ENCODE measurements around the gene SPSB3.

SPSB3 gene

DNA sequence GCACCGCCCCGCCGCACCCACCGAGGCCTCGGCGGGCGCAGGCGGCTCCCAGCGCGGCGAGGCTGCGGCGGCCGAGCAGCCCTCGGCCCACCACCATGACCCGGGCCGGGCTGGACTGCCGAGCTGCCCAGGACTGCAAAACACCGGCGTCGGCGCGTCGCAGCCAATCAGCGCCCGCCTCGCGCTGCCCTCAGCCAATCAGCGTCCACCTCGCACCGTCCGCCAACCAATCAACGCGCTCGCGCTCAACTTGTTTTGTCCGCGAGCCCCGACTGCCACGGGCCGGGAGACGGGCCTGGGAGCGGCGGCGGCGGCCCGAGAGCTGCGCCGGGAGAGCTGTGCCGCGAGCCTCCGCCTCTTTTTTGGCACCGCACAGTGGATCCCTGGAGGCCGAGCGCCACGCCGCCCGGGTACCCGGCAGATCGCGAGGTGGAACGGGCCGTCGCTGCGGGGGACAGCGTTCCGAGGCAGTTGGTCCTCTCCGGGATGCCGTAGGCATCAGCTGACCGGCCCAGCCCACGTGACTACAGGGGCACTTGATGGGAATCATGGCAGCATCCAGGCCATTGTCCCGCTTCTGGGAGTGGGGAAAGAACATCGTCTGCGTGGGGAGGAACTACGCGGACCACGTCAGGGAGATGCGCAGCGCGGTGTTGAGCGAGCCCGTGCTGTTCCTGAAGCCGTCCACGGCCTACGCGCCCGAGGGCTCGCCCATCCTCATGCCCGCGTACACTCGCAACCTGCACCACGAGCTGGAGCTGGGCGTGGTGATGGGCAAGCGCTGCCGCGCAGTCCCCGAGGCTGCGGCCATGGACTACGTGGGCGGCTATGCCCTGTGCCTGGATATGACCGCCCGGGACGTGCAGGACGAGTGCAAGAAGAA lies 44.6 kb upstream of the SPSB3 start, which contains the start of the genes FAHD1 and HAGH (continued):
- peak; percentile 71; the same call in 1 of the 2 replicates for TF ChIP-seq HOXD13 (CRISPR knock-in tag; IDR thresholded peaks at IDR 0.05; ENCODE audit: borderline replicate concordance)
- TF ChIP-seq ZNF174 (tag by site-specific recombination; IDR thresholded peaks at IDR 0.05) = no peak
- peak; percentile 71 for TF ChIP-seq ZBTB1 (tag by site-specific recombination; IDR thresholded peaks at IDR 0.05)
- peak; percentile 68; the same call in 1 of the 2 replicates for TF ChIP-seq GFI1B (tag by site-specific recombination; IDR thresholded peaks at IDR 0.05)
- no peak for TF ChIP-seq MZF1 (tag by site-specific recombination; IDR thresholded peaks at IDR 0.05; ENCODE audit: borderline replicate concordance)
- TF ChIP-seq, protein P1, sequence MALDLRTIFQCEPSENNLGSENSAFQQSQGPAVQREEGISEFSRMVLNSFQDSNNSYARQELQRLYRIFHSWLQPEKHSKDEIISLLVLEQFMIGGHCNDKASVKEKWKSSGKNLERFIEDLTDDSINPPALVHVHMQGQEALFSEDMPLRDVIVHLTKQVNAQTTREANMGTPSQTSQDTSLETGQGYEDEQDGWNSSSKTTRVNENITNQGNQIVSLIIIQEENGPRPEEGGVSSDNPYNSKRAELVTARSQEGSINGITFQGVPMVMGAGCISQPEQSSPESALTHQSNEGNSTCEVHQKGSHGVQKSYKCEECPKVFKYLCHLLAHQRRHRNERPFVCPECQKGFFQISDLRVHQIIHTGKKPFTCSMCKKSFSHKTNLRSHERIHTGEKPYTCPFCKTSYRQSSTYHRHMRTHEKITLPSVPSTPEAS (tag by site-specific recombination; IDR thresholded peaks at IDR 0.05) = peak; percentile 83
- no peak for TF ChIP-seq ZNF677 (tag by site-specific recombination; IDR thresholded peaks at IDR 0.05)
- TF ChIP-seq ZEB2 (tag by site-specific recombination; IDR thresholded peaks at IDR 0.05) = peak; percentile 100
- no peak for TF ChIP-seq ZNF624 (tag by site-specific recombination; IDR thresholded peaks at IDR 0.05)
- TF ChIP-seq, protein P2, sequence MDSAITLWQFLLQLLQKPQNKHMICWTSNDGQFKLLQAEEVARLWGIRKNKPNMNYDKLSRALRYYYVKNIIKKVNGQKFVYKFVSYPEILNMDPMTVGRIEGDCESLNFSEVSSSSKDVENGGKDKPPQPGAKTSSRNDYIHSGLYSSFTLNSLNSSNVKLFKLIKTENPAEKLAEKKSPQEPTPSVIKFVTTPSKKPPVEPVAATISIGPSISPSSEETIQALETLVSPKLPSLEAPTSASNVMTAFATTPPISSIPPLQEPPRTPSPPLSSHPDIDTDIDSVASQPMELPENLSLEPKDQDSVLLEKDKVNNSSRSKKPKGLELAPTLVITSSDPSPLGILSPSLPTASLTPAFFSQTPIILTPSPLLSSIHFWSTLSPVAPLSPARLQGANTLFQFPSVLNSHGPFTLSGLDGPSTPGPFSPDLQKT (IDR thresholded peaks at IDR 0.05; ENCODE audit: borderline replicate concordance, low read depth, low read length) = no peak
- no peak for TF ChIP-seq PRDM1 (tag by site-specific recombination; IDR thresholded peaks at IDR 0.05)
- TF ChIP-seq ZNF514 (tag by site-specific recombination; IDR thresholded peaks at IDR 0.05) = no peak
- TF ChIP-seq ZNF707 (tag by site-specific recombination; IDR thresholded peaks at IDR 0.05) = no peak
- TF ChIP-seq, protein P3, sequence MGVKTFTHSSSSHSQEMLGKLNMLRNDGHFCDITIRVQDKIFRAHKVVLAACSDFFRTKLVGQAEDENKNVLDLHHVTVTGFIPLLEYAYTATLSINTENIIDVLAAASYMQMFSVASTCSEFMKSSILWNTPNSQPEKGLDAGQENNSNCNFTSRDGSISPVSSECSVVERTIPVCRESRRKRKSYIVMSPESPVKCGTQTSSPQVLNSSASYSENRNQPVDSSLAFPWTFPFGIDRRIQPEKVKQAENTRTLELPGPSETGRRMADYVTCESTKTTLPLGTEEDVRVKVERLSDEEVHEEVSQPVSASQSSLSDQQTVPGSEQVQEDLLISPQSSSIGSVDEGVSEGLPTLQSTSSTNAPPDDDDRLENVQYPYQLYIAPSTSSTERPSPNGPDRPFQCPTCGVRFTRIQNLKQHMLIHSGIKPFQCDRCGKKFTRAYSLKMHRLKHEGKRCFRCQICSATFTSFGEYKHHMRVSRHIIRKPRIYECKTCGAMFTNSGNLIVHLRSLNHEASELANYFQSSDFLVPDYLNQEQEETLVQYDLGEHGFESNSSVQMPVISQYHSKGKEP (tag by site-specific recombination; IDR thresholded peaks at IDR 0.05) = peak; percentile 48; the same call in 1 of the 2 replicates
- TF ChIP-seq ZNF837 (tag by site-specific recombination; IDR thresholded peaks at IDR 0.05) = no peak
- no peak for TF ChIP-seq ZNF830 (tag by site-specific recombination; IDR thresholded peaks at IDR 0.05; ENCODE audit: low read depth)
- TF ChIP-seq SCRT2 (tag by site-specific recombination; IDR thresholded peaks at IDR 0.05) = peak; percentile 81
- TF ChIP-seq ZBTB8A (tag by site-specific recombination; IDR thresholded peaks at IDR 0.05) = peak; percentile 82
- TF ChIP-seq ZNF521 (tag by site-specific recombination; IDR thresholded peaks at IDR 0.05) = no peak
- TF ChIP-seq ZNF221 (tag by site-specific recombination; IDR thresholded peaks at IDR 0.05; ENCODE audit: borderline replicate concordance) = peak; percentile 7; the same call in 1 of the 2 replicates
- peak; percentile 87 for TF ChIP-seq ZNF146 (tag by site-specific recombination; IDR thresholded peaks at IDR 0.05)
- no peak for TF ChIP-seq ZNF529 (tag by site-specific recombination; IDR thresholded peaks at IDR 0.05; ENCODE audit: insufficient replicate concordance)
- TF ChIP-seq, protein P4, sequence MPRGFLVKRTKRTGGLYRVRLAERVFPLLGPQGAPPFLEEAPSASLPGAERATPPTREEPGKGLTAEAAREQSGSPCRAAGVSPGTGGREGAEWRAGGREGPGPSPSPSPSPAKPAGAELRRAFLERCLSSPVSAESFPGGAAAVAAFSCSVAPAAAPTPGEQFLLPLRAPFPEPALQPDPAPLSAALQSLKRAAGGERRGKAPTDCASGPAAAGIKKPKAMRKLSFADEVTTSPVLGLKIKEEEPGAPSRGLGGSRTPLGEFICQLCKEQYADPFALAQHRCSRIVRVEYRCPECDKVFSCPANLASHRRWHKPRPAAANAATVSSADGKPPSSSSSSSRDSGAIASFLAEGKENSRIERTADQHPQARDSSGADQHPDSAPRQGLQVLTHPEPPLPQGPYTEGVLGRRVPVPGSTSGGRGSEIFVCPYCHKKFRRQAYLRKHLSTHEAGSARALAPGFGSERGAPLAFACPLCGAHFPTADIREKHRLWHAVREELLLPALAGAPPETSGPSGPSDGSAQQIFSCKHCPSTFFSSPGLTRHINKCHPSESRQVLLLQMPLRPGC (tag by site-specific recombination; IDR thresholded peaks at IDR 0.05) = peak; percentile 96
- TF ChIP-seq, protein P5, sequence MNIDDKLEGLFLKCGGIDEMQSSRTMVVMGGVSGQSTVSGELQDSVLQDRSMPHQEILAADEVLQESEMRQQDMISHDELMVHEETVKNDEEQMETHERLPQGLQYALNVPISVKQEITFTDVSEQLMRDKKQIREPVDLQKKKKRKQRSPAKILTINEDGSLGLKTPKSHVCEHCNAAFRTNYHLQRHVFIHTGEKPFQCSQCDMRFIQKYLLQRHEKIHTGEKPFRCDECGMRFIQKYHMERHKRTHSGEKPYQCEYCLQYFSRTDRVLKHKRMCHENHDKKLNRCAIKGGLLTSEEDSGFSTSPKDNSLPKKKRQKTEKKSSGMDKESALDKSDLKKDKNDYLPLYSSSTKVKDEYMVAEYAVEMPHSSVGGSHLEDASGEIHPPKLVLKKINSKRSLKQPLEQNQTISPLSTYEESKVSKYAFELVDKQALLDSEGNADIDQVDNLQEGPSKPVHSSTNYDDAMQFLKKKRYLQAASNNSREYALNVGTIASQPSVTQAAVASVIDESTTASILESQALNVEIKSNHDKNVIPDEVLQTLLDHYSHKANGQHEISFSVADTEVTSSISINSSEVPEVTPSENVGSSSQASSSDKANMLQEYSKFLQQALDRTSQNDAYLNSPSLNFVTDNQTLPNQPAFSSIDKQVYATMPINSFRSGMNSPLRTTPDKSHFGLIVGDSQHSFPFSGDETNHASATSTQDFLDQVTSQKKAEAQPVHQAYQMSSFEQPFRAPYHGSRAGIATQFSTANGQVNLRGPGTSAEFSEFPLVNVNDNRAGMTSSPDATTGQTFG (tag by site-specific recombination; IDR thresholded peaks at IDR 0.05; ENCODE audit: borderline replicate concordance) = no peak
- TF ChIP-seq ZNF768 (tag by site-specific recombination; IDR thresholded peaks at IDR 0.05) = no peak; the same call in 1 of the 2 replicates
- TF ChIP-seq, protein P6, sequence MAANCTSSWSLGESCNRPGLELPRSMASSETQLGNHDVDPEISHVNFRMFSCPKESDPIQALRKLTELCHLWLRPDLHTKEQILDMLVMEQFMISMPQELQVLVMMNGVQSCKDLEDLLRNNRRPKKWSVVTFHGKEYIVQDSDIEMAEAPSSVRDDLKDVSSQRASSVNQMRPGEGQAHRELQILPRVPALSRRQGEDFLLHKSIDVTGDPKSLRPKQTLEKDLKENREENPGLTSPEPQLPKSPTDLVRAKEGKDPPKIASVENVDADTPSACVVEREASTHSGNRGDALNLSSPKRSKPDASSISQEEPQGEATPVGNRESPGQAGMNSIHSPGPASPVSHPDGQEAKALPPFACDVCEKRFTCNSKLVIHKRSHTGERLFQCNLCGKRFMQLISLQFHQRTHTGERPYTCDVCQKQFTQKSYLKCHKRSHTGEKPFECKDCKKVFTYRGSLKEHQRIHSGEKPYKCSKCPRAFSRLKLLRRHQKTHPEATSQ (tag by site-specific recombination; IDR thresholded peaks at IDR 0.05) = peak; percentile 94
- TF ChIP-seq ZNF366 (tag by site-specific recombination; conservative IDR thresholded peaks at IDR 0.05) = no peak
- TF ChIP-seq ZNF350 (tag by site-specific recombination; IDR thresholded peaks at IDR 0.05) = no peak
- TF ChIP-seq, protein P7, sequence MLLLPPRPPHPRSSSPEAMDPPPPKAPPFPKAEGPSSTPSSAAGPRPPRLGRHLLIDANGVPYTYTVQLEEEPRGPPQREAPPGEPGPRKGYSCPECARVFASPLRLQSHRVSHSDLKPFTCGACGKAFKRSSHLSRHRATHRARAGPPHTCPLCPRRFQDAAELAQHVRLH (tag by site-specific recombination; IDR thresholded peaks at IDR 0.05) = peak; percentile 95
- peak; percentile 89 for TF ChIP-seq ZNF600 (tag by site-specific recombination; IDR thresholded peaks at IDR 0.05)
